Gastrocnemius medialis (tissue), 4 donors: ENCODE measurements around the gene APBB2. TPM values are rescaled to one million over a fixed set of nuclear protein-coding genes. Genes with fewer than 3 reads are reported as not detected.

Experiments used
- ATAC-seq, 2 donors: fragments of 150-250 bp; one replicate each; pipeline ENCODE4 v1.9.1; 2016
- DNase-seq, 2 donors: peaks; one replicate each; pipeline ENCODE4 v3.0.0-alpha.2; 2019
- H3K27ac ChIP-seq, 4 donors: fragments of 200-600 bp; sonication (generic); 1 replicate in 1 of 4; 2 replicates in 3 of 4; pipeline ENCODE4 v1.5.1; 2016 to 2018; ENCODE audit warnings: mild to moderate bottlenecking in 2 of 4, moderate library complexity in 1 of 4
- H3K27me3 ChIP-seq, 3 donors: fragments of 200-600 bp; sonication (generic) in 2 of 3; 1 replicate in 1 of 3; 2 replicates in 2 of 3; pipeline versions ENCODE4 v1.5.1 to v1.6.0; 2016 to 2019; ENCODE audit warnings: mild to moderate bottlenecking in 1 of 3, moderate library complexity in 1 of 3
- H3K36me3 ChIP-seq, 2 donors: fragments of 200-600 bp; sonication (generic) in 1 of 2; one replicate each; pipeline ENCODE4 v1.5.1; 2017 to 2018
- H3K4me1 ChIP-seq, 2 donors: fragments of 200-600 bp; sonication (generic) in 1 of 2; one replicate each; pipeline ENCODE4 v1.5.1; 2016 to 2017; ENCODE audit warnings: mild to moderate bottlenecking in 2 of 2
- H3K4me3 ChIP-seq, 4 donors: fragments of 200-600 bp; sonication (generic) in 3 of 4; 1 replicate in 1 of 4; 2 replicates in 3 of 4; pipeline ENCODE4 v1.5.1; 2016 to 2019; ENCODE audit warnings: mild to moderate bottlenecking in 2 of 4
- H3K9me3 ChIP-seq, 3 donors: fragments of 200-600 bp; sonication (generic) in 2 of 3; 1 replicate in 1 of 3; 2 replicates in 2 of 3; pipeline ENCODE4 v1.5.1; 2016 to 2019
- POLR2A ChIP-seq, 2 donors: fragments of 450-650 bp; IDR thresholded peaks; one replicate each; pipeline ENCODE4 v1.6.1; 2017; ENCODE audit warnings: antibody characterized with exemption in 2 of 2, mild to moderate bottlenecking in 2 of 2, moderate library complexity in 2 of 2
- in situ Hi-C, 4 donors: fragments of 200-750 bp; cut with MboI; loops; one replicate each; pipeline versions ENCODE4 v1.15.0 to v1.8.0; 2017; ENCODE audit warnings: low sequenced_read_pairs in 4 of 4
- intact Hi-C: fragments of 100-400 bp; cut with DNase I; formaldehyde crosslinking; loops from one replicate; pipeline ENCODE4 v1.15.1; 2023; ENCODE audit warnings: low total_unique reads
- total RNA-seq, 4 donors: library from RNA; depleted of rRNA; stranded (reverse); fragments of >200 nt; gene quantifications; one replicate each; pipeline versions ENCODE4 v1.1.0 to v1.2.3, GENCODE V29; 2016
- TF ChIP-seq, protein P1 (sequence below), 5 experiments: fragments of 450-650 bp in 3 of 5; fragments of 200-600 bp in 2 of 5; sonication (generic) in 2 of 5; IDR thresholded peaks in 4 of 5; conservative IDR thresholded peaks in 1 of 5; 1 replicate in 4 of 5; 2 replicates in 1 of 5; pipeline ENCODE4 v1.5.1; 2016 to 2019; ENCODE audit warnings: antibody characterized with exemption in 5 of 5, mild to moderate bottlenecking in 3 of 5, moderate library complexity in 3 of 5

Gene APBB2
- total RNA-seq, 4 donors from 2014 or later = 14.3 to 20.5 (median 14.5) TPM

DNA sequence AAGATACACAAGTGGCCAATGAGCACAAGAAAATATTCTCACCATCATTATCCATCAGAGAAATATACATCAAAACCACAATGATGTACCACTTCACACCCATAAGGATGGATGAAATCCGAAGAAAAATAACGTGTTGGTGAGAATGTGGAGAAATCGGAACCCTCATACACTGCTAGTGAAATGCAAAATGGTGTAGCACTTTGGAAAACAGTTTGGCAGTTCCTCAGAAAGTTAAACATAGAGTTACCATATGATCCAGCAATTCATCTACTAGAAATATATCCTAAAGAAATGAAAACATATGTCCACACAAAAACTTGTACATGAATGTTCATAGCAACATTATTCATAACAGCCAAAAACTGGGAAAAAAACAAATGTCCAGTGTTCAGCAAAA, 18.5 kb upstream of the APBB2 start:
- TF ChIP-seq, protein P1, sequence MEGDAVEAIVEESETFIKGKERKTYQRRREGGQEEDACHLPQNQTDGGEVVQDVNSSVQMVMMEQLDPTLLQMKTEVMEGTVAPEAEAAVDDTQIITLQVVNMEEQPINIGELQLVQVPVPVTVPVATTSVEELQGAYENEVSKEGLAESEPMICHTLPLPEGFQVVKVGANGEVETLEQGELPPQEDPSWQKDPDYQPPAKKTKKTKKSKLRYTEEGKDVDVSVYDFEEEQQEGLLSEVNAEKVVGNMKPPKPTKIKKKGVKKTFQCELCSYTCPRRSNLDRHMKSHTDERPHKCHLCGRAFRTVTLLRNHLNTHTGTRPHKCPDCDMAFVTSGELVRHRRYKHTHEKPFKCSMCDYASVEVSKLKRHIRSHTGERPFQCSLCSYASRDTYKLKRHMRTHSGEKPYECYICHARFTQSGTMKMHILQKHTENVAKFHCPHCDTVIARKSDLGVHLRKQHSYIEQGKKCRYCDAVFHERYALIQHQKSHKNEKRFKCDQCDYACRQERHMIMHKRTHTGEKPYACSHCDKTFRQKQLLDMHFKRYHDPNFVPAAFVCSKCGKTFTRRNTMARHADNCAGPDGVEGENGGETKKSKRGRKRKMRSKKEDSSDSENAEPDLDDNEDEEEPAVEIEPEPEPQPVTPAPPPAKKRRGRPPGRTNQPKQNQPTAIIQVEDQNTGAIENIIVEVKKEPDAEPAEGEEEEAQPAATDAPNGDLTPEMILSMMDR (IDR thresholded peaks at IDR 0.05 in 4 of 5, conservative IDR thresholded peaks at IDR 0.05 in 1 of 5) = no peak
- no peak for TF ChIP-seq POLR2A (IDR thresholded peaks at IDR 0.05)
- no peaks in the 10 kb centered on the region for H3K4me1 ChIP-seq
- no peaks in the 10 kb centered on the region for H3K9me3 ChIP-seq
- H3K4me3 ChIP-seq = no peak overlapping the region
- DNase-seq = no peak
- in situ Hi-C loops (no loop called here), intact Hi-C loops (no loop called here)
- H3K27ac ChIP-seq = no peak overlapping the region
- no peak for ATAC-seq
- H3K27me3 ChIP-seq = no peaks in the 10 kb centered on the region
- H3K36me3 ChIP-seq = no peaks in the 10 kb centered on the region

DNA sequence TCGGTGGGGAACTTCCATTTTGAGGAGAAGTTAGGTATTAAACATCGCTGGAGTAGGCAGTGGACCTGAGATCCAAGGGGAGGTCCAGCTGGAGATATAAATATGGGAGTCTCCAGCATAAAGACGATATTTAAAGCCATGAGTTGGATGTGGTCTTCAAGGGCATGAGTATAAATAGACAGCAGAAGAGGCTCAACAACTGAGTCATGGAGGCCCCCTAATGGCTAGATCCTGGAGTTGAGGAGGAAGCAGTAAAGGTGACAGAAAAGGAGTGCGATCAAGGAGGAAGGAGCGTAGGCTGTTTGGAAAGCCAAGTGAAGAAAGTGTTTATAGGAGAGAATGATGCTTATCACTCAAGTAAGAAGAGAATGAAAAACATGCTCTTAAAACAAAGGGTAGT, 18.1 kb upstream of the APBB2 start:
- ATAC-seq = no peak
- Histone ChIP-seq H3K9me3 (no peaks in the 10 kb centered on the region), H3K27ac (no peak overlapping the region), H3K4me3 (no peak overlapping the region), H3K4me1 (no peaks in the 10 kb centered on the region), H3K27me3 (no peaks in the 10 kb centered on the region), H3K36me3 (no peaks in the 10 kb centered on the region)
- no peak for DNase-seq
- in situ Hi-C loops (no loop called here), intact Hi-C loops (no loop called here)
- TF ChIP-seq POLR2A (IDR thresholded peaks at IDR 0.05) = no peak

DNA sequence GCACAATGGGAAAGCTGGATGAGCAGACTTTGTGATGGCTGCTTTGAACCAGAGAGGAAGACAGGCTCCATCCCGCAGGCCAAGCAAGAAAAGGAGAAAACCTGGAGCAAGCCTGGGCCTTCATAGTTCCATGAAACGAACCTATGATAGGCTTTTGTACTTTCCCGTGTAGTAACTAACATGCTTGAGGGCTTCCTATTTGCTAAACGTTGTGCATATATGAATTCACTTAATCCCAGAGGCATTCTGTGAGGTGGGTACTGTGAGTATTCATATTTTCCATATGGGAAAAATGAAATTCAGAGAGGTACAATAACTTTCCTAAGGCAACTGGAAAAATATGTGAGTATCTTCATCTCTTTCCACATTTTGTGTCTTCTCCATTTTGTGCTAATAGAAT, 13.6 kb upstream of the APBB2 start:
- no peak overlapping the region for H3K27ac ChIP-seq
- in situ Hi-C loops (no loop called here), intact Hi-C loops (no loop called here)
- H3K36me3 ChIP-seq = no peaks in the 10 kb centered on the region
- ATAC-seq (no peak), DNase-seq (no peak)
- no peaks in the 10 kb centered on the region for H3K27me3 ChIP-seq
- H3K9me3 ChIP-seq = no peaks in the 10 kb centered on the region
- no peak overlapping the region for H3K4me3 ChIP-seq
- H3K4me1 ChIP-seq = no peaks in the 10 kb centered on the region
- TF ChIP-seq POLR2A (IDR thresholded peaks at IDR 0.05) = no peak
- TF ChIP-seq, protein P1 (IDR thresholded peaks at IDR 0.05 in 4 of 5, conservative IDR thresholded peaks at IDR 0.05 in 1 of 5) = no peak

DNA sequence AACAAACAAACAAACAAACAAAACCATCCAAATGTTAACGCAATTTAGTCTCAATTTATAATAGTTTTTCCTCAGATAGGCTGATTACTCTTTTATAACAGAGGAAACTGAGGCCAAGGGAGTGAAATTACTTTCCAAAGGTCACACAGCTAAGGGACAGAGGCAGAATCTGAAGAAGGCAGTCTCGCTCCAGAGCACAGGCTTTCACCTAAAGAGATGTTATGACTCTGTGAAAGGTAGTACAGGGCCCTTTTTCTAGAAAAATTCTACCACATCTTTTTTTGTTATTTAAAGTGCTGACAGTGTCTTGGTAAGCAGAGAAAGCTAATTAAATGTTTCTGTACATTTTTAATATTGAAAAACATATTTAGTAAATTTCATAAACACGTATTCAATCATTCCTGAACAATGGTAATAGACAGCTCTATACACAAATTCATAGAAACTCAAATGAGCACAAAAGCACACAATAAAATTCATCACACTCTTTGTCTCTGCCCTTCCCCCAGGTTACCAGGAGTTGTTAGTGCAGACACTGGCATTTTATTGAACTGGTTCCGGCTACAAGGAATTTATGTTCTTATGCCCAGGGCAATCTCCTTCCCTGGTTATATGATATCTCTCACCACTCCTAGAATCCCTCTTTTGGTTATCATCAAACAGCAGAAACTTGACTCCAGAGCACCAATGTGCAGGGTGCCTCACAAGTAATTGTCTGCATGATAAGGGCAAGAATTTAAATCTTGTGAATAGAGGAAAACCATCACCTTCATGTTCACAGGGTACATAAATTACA, 7.7 kb upstream of the APBB2 start:
- intact Hi-C loops (no loop called here), in situ Hi-C loops (no loop called here)
- no peak for ATAC-seq
- Histone ChIP-seq H3K27ac (no peak overlapping the region), H3K36me3 (no peaks in the 10 kb centered on the region), H3K9me3 (no peaks in the 10 kb centered on the region), H3K4me1 (peaks cover 5 to 8% of the 10 kb centered on the region in 2 donors), H3K4me3 (no peak overlapping the region), H3K27me3 (no peaks in the 10 kb centered on the region)
- TF ChIP-seq, protein P1 (IDR thresholded peaks at IDR 0.05 in 4 of 5, conservative IDR thresholded peaks at IDR 0.05 in 1 of 5) = no peak
- no peak for TF ChIP-seq POLR2A (IDR thresholded peaks at IDR 0.05)
- no peak for DNase-seq

DNA sequence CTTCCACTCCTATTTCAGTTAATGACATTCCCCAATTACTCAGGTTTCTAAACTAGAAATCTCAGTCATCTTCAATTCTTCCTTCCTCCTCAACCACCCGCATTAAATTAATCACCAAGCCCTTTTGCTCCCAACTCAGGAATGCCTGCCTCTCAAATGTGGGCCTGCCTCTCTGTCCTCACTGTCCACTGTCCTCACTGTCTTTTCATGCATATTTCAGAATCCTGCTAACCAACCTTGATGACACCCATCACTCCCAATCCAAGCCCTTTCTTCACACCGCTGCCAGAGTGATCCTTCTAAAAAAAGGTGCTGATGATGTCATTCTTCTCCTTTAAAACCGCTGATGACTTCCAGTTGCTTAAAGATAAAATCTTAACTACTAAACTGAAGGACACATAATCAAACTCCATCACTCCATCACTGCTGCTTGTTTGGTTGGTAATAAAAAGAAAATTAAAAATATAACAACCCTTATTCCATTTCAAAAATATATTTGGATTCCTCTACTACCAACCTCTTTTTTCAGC, 5.1 kb upstream of the APBB2 start:
- Histone ChIP-seq H3K9me3 (no peaks in the 10 kb centered on the region), H3K4me3 (no peak overlapping the region), H3K27me3 (no peaks in the 10 kb centered on the region), H3K27ac (no peak overlapping the region), H3K4me1 (peaks cover 10 to 20% of the 10 kb centered on the region in 2 donors), H3K36me3 (no peaks in the 10 kb centered on the region)
- ATAC-seq = no peak
- TF ChIP-seq, protein P1 (IDR thresholded peaks at IDR 0.05 in 4 of 5, conservative IDR thresholded peaks at IDR 0.05 in 1 of 5) = no peak
- TF ChIP-seq POLR2A (IDR thresholded peaks at IDR 0.05) = no peak
- no peak for DNase-seq
- in situ Hi-C loops (loop anchor here (5.0 to 10.0 kb wide), 4 partner anchors 242 to 297 kb away; no protein-coding TSS in a partner anchor), intact Hi-C loops (loop anchor here (5.0 kb wide), 1 partner anchor 143 kb away; no protein-coding TSS in a partner anchor)
